Stimulated activated CD8-positive, alpha-beta memory T cell treated with anti-CD3 and anti-CD28 coated beads, Interleukin-12 subunit alpha, Interleukin-12 subunit beta, amount 100 ng/mL, for 24 hours (primary cell): ENCODE results near the gene UBD.

Experiments used
- DNase-seq: peaks from one replicate; pipeline ENCODE4 v3.0.0-alpha.2; 2020; ENCODE audit errors: extremely low read depth

UBD gene

GRCh38 chr6:29522227-29522626 lies 37.3 kb downstream of the UBD start:
- DNase-seq: no peak

- no peak for DNase-seq
Measured at GRCh38 chr6:29521006-29521680, 38.4 kb downstream of the UBD start.

- DNase-seq: no peak
Measured at GRCh38 chr6:29520232-29520631, 39.3 kb downstream of the UBD start.

- DNase-seq: no peak
Measured at GRCh38 chr6:29519291-29520010, 40.1 kb downstream of the UBD start.

- DNase-seq: no peak
Measured at GRCh38 chr6:29517728-29518440, 41.6 kb downstream of the UBD start.

GRCh38 chr6:29517245-29517644 lies 42.3 kb downstream of the UBD start:
- no peak for DNase-seq

- DNase-seq: no peak
Measured at GRCh38 chr6:29516108-29516507, 43.4 kb downstream of the UBD start.

- no peak for DNase-seq
Measured at GRCh38 chr6:29510746-29511300, 48.7 kb downstream of the UBD start.

- no peak for DNase-seq
Measured at GRCh38 chr6:29510202-29510601, 49.3 kb downstream of the UBD start.

- no peak for DNase-seq
Measured at GRCh38 chr6:29509711-29510110, 49.8 kb downstream of the UBD start.

- DNase-seq: no peak
Measured at GRCh38 chr6:29509239-29509638, 50.3 kb downstream of the UBD start.

- DNase-seq: no peak
Measured at GRCh38 chr6:29507319-29507718, 52.2 kb downstream of the UBD start.

GRCh38 chr6:29506446-29507067 lies 53.0 kb downstream of the UBD start:
- no peak for DNase-seq

GRCh38 chr6:29505808-29506207 lies 53.7 kb downstream of the UBD start:
- DNase-seq: no peak
